K562 (cell line): ENCODE measurements around the gene CTDSPL. TPM values are rescaled to one million over a fixed set of nuclear protein-coding genes. Genes with fewer than 3 reads are reported as not detected.

ENCODE experiments used
- ATAC-seq: fragments of 200-7000 bp; cut with Tn5 transposase; 3 replicates; pipeline ENCODE4 v1.9.1; 2020; ENCODE audit warnings: moderate library complexity
- BruUV-seq: library from RNA; stranded (reverse); fragments of 400-500 nt; replicated peaks from 2 replicates; lab custom pipeline; 2021; lab: Mats Ljungman, UMichigan
- CTCF ChIA-PET: fragments of 300-600 bp; formaldehyde crosslinking; extraction: SDS; loops from one replicate; lab custom pipeline; 2021; ENCODE audit warnings: low intra/inter-chr PET ratio; lab: Yijun Ruan, JAX
- POLR2A ChIA-PET: fragments of 300-600, 350-650 bp; sonication (Branson Sonifier 250); formaldehyde crosslinking; extraction: SDS; loops from one replicate; lab custom pipeline; 2021; ENCODE audit warnings: antibody characterized with exemption, inconsistent platforms; lab: Yijun Ruan, JAX
- DNase-seq, 4 experiments: peaks; one replicate each; pipeline versions ENCODE4 v3.0.0 to v3.0.0-alpha.2; 2011 to 2018; ENCODE audit warnings: low spot score in 3 of 4, mixed read lengths in 3 of 4; ENCODE audit errors: extremely low read depth in 1 of 4
- FAIRE-seq: peaks from 2 replicates; lab custom pipeline; 2011; peaks lifted over from hg19 to GRCh38; lab: Jason Lieb, UNC
- H2AFZ ChIP-seq: 2 replicates; pipeline ENCODE4 v1.6.0; 2011; ENCODE audit warnings: low read depth, low read length, control low read depth, inconsistent platforms
- H3K27ac ChIP-seq: fragments of 200-600 bp; 3 replicates; pipeline ENCODE4 v1.8.0; 2011; ENCODE audit warnings: low read depth, mild to moderate bottlenecking, control low read depth, inconsistent platforms, low read length, moderate library complexity, mixed read lengths; ENCODE audit errors: extremely low read depth
- H3K27me3 ChIP-seq, 2 experiments: fragments of 300-600 bp in 1 of 2; 2 replicates in 1 of 2; 3 replicates in 1 of 2; pipeline versions ENCODE4 v1.6.0 to v1.8.0; 2011; ENCODE audit warnings: inconsistent platforms in 2 of 2, low read length in 2 of 2, mild to moderate bottlenecking in 1 of 2, mixed read lengths in 1 of 2, moderate library complexity in 1 of 2; ENCODE audit not compliant: control insufficient read depth in 2 of 2, insufficient read depth in 2 of 2
- H3K36me3 ChIP-seq: fragments of 300-600 bp; 3 replicates; pipeline ENCODE4 v1.8.0; 2011; ENCODE audit warnings: mild to moderate bottlenecking, low read length, inconsistent platforms; ENCODE audit not compliant: control insufficient read depth, insufficient read depth
- H3K4me1 ChIP-seq, 2 experiments: fragments of 200-600 bp in 1 of 2; replicated peaks in 1 of 2; 2 replicates in 1 of 2; 3 replicates in 1 of 2; pipeline versions ENCODE4 v1.5.1 to v1.8.0; 2011; ENCODE audit warnings: inconsistent platforms in 2 of 2, low read length in 2 of 2, mild to moderate bottlenecking in 1 of 2, mixed read lengths in 1 of 2, moderate library complexity in 1 of 2; ENCODE audit not compliant: control insufficient read depth in 2 of 2, insufficient read depth in 2 of 2
- H3K4me2 ChIP-seq: 2 replicates; pipeline ENCODE4 v1.6.1; 2011; ENCODE audit warnings: low read length, control low read depth, inconsistent platforms, mixed read lengths; ENCODE audit not compliant: insufficient read depth
- H3K4me3 ChIP-seq: fragments of 200-600 bp; sonication (generic), shearing (Covaris generic); 2 replicates; pipeline ENCODE4 v1.5.1; 2016; ENCODE audit warnings: control low read depth, inconsistent platforms
- H3K79me2 ChIP-seq: fragments of 200-600 bp; 3 replicates; pipeline ENCODE4 v1.8.0; 2011; ENCODE audit warnings: low read length, inconsistent platforms; ENCODE audit not compliant: control insufficient read depth, insufficient read depth
- H3K9ac ChIP-seq, 2 experiments: 2 replicates each; pipeline versions ENCODE4 v1.6.0 to v1.6.1; 2011; ENCODE audit warnings: low read depth in 2 of 2, low read length in 2 of 2, control low read depth in 1 of 2, inconsistent platforms in 1 of 2, mild to moderate bottlenecking in 1 of 2, mixed read lengths in 1 of 2; ENCODE audit not compliant: insufficient read depth in 1 of 2
- H3K9me1 ChIP-seq: one replicate; pipeline ENCODE4 v1.6.0; 2011; ENCODE audit warnings: inconsistent platforms, mild to moderate bottlenecking, low read length, moderate library complexity; ENCODE audit not compliant: control insufficient read depth, insufficient read depth
- H3K9me3 ChIP-seq: replicated peaks from 2 replicates; pipeline ENCODE4 v1.5.1; 2011; ENCODE audit warnings: low read depth, low read length, inconsistent platforms; ENCODE audit not compliant: control insufficient read depth, insufficient read depth
- H4K20me1 ChIP-seq: replicated peaks from 2 replicates; pipeline ENCODE4 v1.6.1; 2011; ENCODE audit warnings: low read length, inconsistent platforms, mixed read lengths; ENCODE audit not compliant: control insufficient read depth, insufficient read depth
- NBN ChIP-seq: fragments of 450-650 bp; IDR thresholded peaks from 2 replicates; pipeline ENCODE4 v1.6.1; 2016; ENCODE audit warnings: low read depth, mild to moderate bottlenecking
- NFIC ChIP-seq: fragments of 450-650 bp; IDR thresholded peaks from 2 replicates; pipeline ENCODE4 v1.6.1; 2017; ENCODE audit warnings: mild to moderate bottlenecking, inconsistent platforms
- RBM25 ChIP-seq: fragments of 200-400 bp; formaldehyde crosslinking; IDR thresholded peaks from 2 replicates; pipeline ENCODE4 v1.6.1; 2018; ENCODE audit warnings: low read length, low read depth, moderate library complexity; ENCODE audit not compliant: severe bottlenecking
- WGBS: fragments of 100-300 bp; shearing (Covaris generic); methylation state at CpG from one replicate; pipeline ENCODE4 v1.1.6; 2016; ENCODE audit warnings: low coverage, mixed read lengths; ENCODE audit not compliant: insufficient coverage; ENCODE audit errors: missing lambda C conversion rate; 5-methylcytosine and 5-hydroxymethylcytosine counted together
- in situ Hi-C: fragments of 300-500 bp; cut with MboI; formaldehyde crosslinking; loops from 4 replicates; pipeline ENCODE4 v1.15.0; 2018; ENCODE audit warnings: inconsistent platforms, mixed read lengths
- intact Hi-C: fragments of 100-400 bp; cut with micrococcal nuclease; formaldehyde crosslinking; loops from 2 replicates; pipeline ENCODE4 v1.14.2; 2022
- polyA plus RNA-seq, 8 experiments: library from polyadenylated mRNA; depleted of rRNA in 4 of 8; stranded (reverse) in 5 of 8; unstranded in 3 of 8; fragments of >200 nt; fragmentation: Nextera tagmentation in 2 of 8; fragmentation: Illumina TruSeq in 1 of 8; extraction: Ambion mirVana in 2 of 8; extraction: Trizol in 1 of 8; gene quantifications; 2 replicates each; pipeline versions ENCODE4 v1.2.1 to v1.2.3, GENCODE V29; 2011 to 2014; ENCODE audit warnings: inconsistent platforms in 1 of 8, missing spikeins in 1 of 8
- total RNA-seq, 7 experiments: library from RNA; depleted of rRNA in 6 of 7; stranded (reverse); fragments of >200 nt in 6 of 7; fragmentation: Illumina TruSeq in 2 of 7; extraction: Trizol in 2 of 7; gene quantifications; 2 replicates each; pipeline versions ENCODE4 v1.2.1 to v1.2.3, GENCODE V29; 2011 to 2021; ENCODE audit warnings: low replicate concordance in 1 of 7
- TF ChIP-seq, protein P1 (sequence below): fragments of 250-450 bp; sonication (Bioruptor Pico); IDR thresholded peaks from 2 replicates; pipeline ENCODE4 v1.6.1; 2021; ENCODE audit warnings: mild to moderate bottlenecking
- TF ChIP-seq, protein P2 (sequence below): fragments of 250-450 bp; sonication (Bioruptor Pico); IDR thresholded peaks from 2 replicates; pipeline ENCODE4 v1.8.0; 2022; ENCODE audit warnings: inconsistent platforms, mild to moderate bottlenecking, moderate library complexity, borderline replicate concordance

The CTDSPL gene
- total and polyA plus RNA-seq, 9 of the 15 experiments (the other 6 are each of a cell fraction or from before 2014, with no cell fraction given) = 5.1 to 19.3 (median 11.3) TPM

DNA sequence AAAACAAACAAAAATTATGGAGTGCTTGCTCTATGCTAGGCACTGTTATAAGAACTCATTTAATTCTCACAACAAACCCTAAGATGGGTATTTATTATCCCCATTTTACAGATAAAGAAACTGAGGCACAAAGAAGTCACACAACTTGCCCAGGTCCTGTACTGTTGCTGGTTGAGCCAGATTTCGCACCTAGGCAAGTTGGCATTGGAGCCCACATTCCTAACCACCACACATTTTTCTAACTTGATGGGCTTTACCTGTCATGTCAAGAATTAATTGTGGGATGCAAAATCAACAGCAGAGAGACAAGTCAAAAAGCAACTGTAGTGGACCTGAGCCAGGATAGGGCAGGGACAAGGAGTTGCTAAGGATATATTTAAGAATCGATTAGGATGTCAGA lies 81.0 kb downstream of the CTDSPL start:
- Histone ChIP-seq H3K27me3 (peaks cover 2 to 15% of the 10 kb centered on the region in 2 experiments; a peak in 4 of 5 replicates), H3K79me2 (no peaks in the 10 kb centered on the region), H3K4me3 (no peak overlapping the region), H3K4me1 (peaks cover 0 to 10% of the 10 kb centered on the region in 2 experiments; a peak in 2 of 5 replicates), H3K36me3 (no peaks in the 10 kb centered on the region), H3K4me2 (no peak overlapping the region), H3K9me3 (no peaks in the 10 kb centered on the region), H4K20me1 (peaks cover 6% of the 10 kb centered on the region), H3K9ac (no peak overlapping the region), H3K9me1 (peaks cover 3% of the 10 kb centered on the region), H2AFZ (no peak overlapping the region), H3K27ac (no peak overlapping the region)
- POLR2A ChIA-PET = interaction anchor here (0.6 to 1.2 kb wide), 3 partner anchors 16 to 90 kb away, joined by 3 read pairs; no protein-coding TSS in a partner anchor
- WGBS = 22% methylated on average over 2 of the region's 2 CpGs
- CTCF ChIA-PET = no interaction called here
- no peak for FAIRE-seq
- no TSS peak for BruUV-seq
- no peak for ATAC-seq
- in situ Hi-C loops = no loop called here
- TF ChIP-seq NBN (no peak), RBM25 (peak; percentile 59)
- TF ChIP-seq, protein P1, sequence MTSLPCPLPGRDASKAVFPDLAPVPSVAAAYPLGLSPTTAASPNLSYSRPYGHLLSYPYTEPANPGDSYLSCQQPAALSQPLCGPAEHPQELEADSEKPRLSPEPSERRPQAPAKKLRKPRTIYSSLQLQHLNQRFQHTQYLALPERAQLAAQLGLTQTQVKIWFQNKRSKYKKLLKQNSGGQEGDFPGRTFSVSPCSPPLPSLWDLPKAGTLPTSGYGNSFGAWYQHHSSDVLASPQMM (CRISPR knock-in tag) = no peak
- intact Hi-C loops = no loop called here
- DNase-seq = no peak

DNA sequence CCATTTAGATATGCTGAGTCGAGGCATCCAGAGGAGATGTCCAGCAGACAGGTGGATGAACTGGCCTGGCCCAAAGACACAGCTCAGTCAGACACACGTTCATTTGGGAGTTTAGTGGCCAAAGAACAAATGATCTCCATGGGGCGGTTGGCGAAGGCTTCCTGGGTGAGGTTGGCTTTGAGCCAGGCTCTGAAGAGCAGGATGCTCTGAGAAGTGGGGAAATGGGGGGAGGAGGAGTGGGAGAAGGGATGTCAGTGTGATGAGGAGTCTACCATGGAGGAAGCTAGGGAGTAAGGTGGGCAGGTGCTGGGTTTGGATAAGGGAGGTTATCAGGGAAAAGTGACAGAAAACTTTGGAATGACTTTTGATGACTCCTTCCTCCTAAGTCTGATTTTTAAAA lies 81.4 kb downstream of the CTDSPL start:
- ChIA-PET POLR2A (interaction anchor here (0.6 to 1.2 kb wide), 3 partner anchors 16 to 90 kb away, joined by 3 read pairs; no protein-coding TSS in a partner anchor), CTCF (no interaction called here)
- no peak overlapping the region for H2AFZ ChIP-seq
- no peaks in the 10 kb centered on the region for H3K9me3 ChIP-seq
- peaks cover 0 to 10% of the 10 kb centered on the region in 2 experiments; a peak in 2 of 5 replicates for H3K4me1 ChIP-seq
- FAIRE-seq (no peak), DNase-seq (no peak), ATAC-seq (no peak)
- H3K27me3 ChIP-seq = peaks cover 2 to 15% of the 10 kb centered on the region in 2 experiments; a peak in 3 of 5 replicates
- no peak overlapping the region for H3K4me3 ChIP-seq
- H3K9me1 ChIP-seq = peaks cover 3% of the 10 kb centered on the region
- BruUV-seq = no TSS peak
- intact Hi-C loops (no loop called here), in situ Hi-C loops (no loop called here)
- peak; percentile 69 for TF ChIP-seq NFIC
- TF ChIP-seq, protein P2, sequence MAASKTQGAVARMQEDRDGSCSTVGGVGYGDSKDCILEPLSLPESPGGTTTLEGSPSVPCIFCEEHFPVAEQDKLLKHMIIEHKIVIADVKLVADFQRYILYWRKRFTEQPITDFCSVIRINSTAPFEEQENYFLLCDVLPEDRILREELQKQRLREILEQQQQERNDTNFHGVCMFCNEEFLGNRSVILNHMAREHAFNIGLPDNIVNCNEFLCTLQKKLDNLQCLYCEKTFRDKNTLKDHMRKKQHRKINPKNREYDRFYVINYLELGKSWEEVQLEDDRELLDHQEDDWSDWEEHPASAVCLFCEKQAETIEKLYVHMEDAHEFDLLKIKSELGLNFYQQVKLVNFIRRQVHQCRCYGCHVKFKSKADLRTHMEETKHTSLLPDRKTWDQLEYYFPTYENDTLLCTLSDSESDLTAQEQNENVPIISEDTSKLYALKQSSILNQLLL (CRISPR knock-in tag) = no peak
- no peak overlapping the region for H3K9ac ChIP-seq
- H3K79me2 ChIP-seq = no peaks in the 10 kb centered on the region
- H3K27ac ChIP-seq = no peak overlapping the region
- no peak overlapping the region for H3K4me2 ChIP-seq
- WGBS = 13% methylated on average over 4 of the region's 4 CpGs
- H3K36me3 ChIP-seq = no peaks in the 10 kb centered on the region
- peaks cover 6% of the 10 kb centered on the region for H4K20me1 ChIP-seq
